Keratinocyte (primary cell): ENCODE results near the gene DPYD.

Source experiments
- EZH2 ChIP-seq: IDR thresholded peaks from one replicate; pipeline ENCODE4 v1.6.1; 2012; ENCODE audit warnings: inconsistent platforms, mild to moderate bottlenecking, low read length, moderate library complexity
- TF ChIP-seq, protein P1 (sequence below), 3 experiments: IDR thresholded peaks in 1 of 3; conservative IDR thresholded peaks in 1 of 3; optimal IDR thresholded peaks in 1 of 3; 2 replicates in 2 of 3; 3 replicates in 1 of 3; pipeline versions ENCODE3 to v1.5.1; 2011; ENCODE audit warnings: low read length in 3 of 3, mild to moderate bottlenecking in 3 of 3, moderate library complexity in 2 of 3, control low read depth in 1 of 3, inconsistent platforms in 1 of 3; ENCODE audit not compliant: insufficient read depth in 2 of 3; ENCODE audit errors: extremely low read depth in 1 of 3

- TF ChIP-seq, protein P1, sequence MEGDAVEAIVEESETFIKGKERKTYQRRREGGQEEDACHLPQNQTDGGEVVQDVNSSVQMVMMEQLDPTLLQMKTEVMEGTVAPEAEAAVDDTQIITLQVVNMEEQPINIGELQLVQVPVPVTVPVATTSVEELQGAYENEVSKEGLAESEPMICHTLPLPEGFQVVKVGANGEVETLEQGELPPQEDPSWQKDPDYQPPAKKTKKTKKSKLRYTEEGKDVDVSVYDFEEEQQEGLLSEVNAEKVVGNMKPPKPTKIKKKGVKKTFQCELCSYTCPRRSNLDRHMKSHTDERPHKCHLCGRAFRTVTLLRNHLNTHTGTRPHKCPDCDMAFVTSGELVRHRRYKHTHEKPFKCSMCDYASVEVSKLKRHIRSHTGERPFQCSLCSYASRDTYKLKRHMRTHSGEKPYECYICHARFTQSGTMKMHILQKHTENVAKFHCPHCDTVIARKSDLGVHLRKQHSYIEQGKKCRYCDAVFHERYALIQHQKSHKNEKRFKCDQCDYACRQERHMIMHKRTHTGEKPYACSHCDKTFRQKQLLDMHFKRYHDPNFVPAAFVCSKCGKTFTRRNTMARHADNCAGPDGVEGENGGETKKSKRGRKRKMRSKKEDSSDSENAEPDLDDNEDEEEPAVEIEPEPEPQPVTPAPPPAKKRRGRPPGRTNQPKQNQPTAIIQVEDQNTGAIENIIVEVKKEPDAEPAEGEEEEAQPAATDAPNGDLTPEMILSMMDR (optimal IDR thresholded peaks at IDR 0.05 in 1 of 3, IDR thresholded peaks at IDR 0.05 in 1 of 3, conservative IDR thresholded peaks at IDR 0.05 in 1 of 3; ENCODE audit: extremely low read depth in 1 of 3, insufficient read depth in 2 of 3, low read length in 3 of 3), result no peak
- no peak for TF ChIP-seq EZH2
Observed at GRCh38 chr1:97814804-97815203, 106.0 kb downstream of the DPYD start.
